Lung (tissue), 12 donors: ENCODE data around the gene TMEM203. TPM values are rescaled to one million over a fixed set of nuclear protein-coding genes. Genes with fewer than 3 reads are reported as not detected.

ENCODE experiments used
- ATAC-seq: fragments of 200-7000 bp; cut with Tn5 transposase; one replicate; pipeline ENCODE4 v1.9.1; 2020; ENCODE audit warnings: moderate number of reproducible peaks; ENCODE audit not compliant: insufficient read depth, low FRiP score
- DNase-seq, 3 donors: peaks; one replicate each; pipeline ENCODE4 v3.0.0-alpha.2; 2013 to 2017
- H3K27ac ChIP-seq, 2 donors: one replicate each; pipeline ENCODE4 v1.5.1; 2013; ENCODE audit warnings: mild to moderate bottlenecking in 2 of 2, moderate library complexity in 2 of 2, control low read depth in 1 of 2, inconsistent platforms in 1 of 2, low read depth in 1 of 2, low read length in 1 of 2
- H3K27me3 ChIP-seq, 3 donors: one replicate each; pipeline ENCODE4 v1.5.1; 2013; ENCODE audit warnings: low read length in 2 of 3; ENCODE audit not compliant: control insufficient read depth in 3 of 3, insufficient read depth in 3 of 3
- H3K36me3 ChIP-seq, 4 donors: one replicate each; pipeline ENCODE4 v1.5.1; 2013; ENCODE audit warnings: low read length in 4 of 4, mild to moderate bottlenecking in 1 of 4, moderate library complexity in 1 of 4; ENCODE audit not compliant: control insufficient read depth in 4 of 4, insufficient read depth in 4 of 4
- H3K4me1 ChIP-seq, 5 donors: one replicate each; pipeline ENCODE4 v1.5.1; 2013; ENCODE audit warnings: low read length in 5 of 5, mild to moderate bottlenecking in 2 of 5, moderate library complexity in 1 of 5; ENCODE audit not compliant: control insufficient read depth in 5 of 5, insufficient read depth in 5 of 5
- H3K4me3 ChIP-seq: one replicate; pipeline ENCODE4 v1.5.1; 2013; ENCODE audit warnings: mild to moderate bottlenecking, control low read depth, moderate library complexity
- H3K9ac ChIP-seq, 2 donors: one replicate each; pipeline ENCODE4 v1.5.1; 2013; ENCODE audit warnings: low read length in 2 of 2, control low read depth in 1 of 2; ENCODE audit not compliant: insufficient read depth in 1 of 2
- H3K9me3 ChIP-seq, 4 donors: one replicate each; pipeline ENCODE4 v1.5.1; 2013; ENCODE audit warnings: low read length in 3 of 4, mild to moderate bottlenecking in 1 of 4, moderate library complexity in 1 of 4; ENCODE audit not compliant: control insufficient read depth in 4 of 4, insufficient read depth in 3 of 4
- WGBS, 2 donors: extraction: QIAGEN DNeasy Blood & Tissue Kit; methylation state at CpG; one replicate each; pipeline ENCODE4 v1.1.7; 2013; 5-methylcytosine and 5-hydroxymethylcytosine counted together
- polyA plus RNA-seq, 2 donors: library from polyadenylated mRNA; stranded (reverse); fragments of 200-250 nt; gene quantifications; one replicate each; pipeline ENCODE4 v1.2.1, GENCODE V29; 2013
- total RNA-seq, 2 donors: library from RNA; depleted of rRNA in 1 of 2; stranded (reverse); fragments of >200 nt in 1 of 2; gene quantifications; one replicate each; pipeline ENCODE4 v1.2.1, GENCODE V29; 2014 to 2021
- TF ChIP-seq, protein P1 (sequence below): IDR thresholded peaks from 2 replicates; pipeline ENCODE4 v1.5.1; 2012; ENCODE audit warnings: mild to moderate bottlenecking; ENCODE audit errors: control extremely low read depth, extremely low read depth
- donor health status: control.
- donor health status: control.
- donor health status: Bipolar disorder and iron deficiency.
- donor health status: healthy.
- donor health status: DM: yes; HTN: yes; CAD: no.

Gene TMEM203
- total and polyA plus RNA-seq, 4 donors = 26.0 to 39.3 (median 33.8) TPM

DNA sequence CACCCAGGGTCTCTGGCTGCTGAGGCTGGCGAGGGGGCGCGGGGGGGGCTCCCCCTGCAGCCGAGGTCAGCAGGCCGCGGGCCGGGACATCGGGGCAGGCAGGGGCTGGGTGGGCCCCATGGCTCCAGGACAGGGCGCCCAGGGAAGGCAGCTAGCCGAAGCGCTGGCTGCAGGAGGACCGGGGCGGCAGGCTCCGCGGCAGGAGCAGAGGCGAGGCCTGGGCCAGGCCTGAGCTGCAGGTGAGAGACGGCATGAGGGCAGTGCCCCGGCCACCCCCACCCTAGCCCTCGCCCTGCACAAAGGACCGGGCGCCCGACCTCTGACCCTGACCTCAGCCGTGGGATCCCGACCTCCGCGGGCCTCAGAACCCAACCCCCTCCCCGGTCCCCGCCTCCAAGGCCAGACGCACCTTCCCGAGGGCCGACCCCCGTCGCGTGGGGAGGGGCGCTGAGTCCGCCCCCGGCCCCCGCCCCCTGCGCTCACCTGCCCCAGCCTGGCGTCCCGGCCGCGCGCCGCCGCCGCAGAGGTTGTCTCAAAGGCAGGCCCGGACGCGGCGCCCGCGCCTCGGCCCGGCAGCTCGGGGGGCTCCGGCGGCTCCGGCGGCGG lies 16.2 kb upstream of the TMEM203 start:
- Histone ChIP-seq H3K4me3 (no peak overlapping the region), H3K4me1 (peaks cover 0 to 21% (median 5%) of the 10 kb centered on the region in 5 donors), H3K9ac (no peak overlapping the region), H3K36me3 (peaks cover 0 to under 1% (median 0%) of the 10 kb centered on the region in 4 donors), H3K27me3 (no peaks in the 10 kb centered on the region), H3K27ac (peak overlapping the region in 1 of 2 donors; percentile 15), H3K9me3 (no peaks in the 10 kb centered on the region)
- DNase-seq (no peak), ATAC-seq (no peak)
- TF ChIP-seq, protein P1, sequence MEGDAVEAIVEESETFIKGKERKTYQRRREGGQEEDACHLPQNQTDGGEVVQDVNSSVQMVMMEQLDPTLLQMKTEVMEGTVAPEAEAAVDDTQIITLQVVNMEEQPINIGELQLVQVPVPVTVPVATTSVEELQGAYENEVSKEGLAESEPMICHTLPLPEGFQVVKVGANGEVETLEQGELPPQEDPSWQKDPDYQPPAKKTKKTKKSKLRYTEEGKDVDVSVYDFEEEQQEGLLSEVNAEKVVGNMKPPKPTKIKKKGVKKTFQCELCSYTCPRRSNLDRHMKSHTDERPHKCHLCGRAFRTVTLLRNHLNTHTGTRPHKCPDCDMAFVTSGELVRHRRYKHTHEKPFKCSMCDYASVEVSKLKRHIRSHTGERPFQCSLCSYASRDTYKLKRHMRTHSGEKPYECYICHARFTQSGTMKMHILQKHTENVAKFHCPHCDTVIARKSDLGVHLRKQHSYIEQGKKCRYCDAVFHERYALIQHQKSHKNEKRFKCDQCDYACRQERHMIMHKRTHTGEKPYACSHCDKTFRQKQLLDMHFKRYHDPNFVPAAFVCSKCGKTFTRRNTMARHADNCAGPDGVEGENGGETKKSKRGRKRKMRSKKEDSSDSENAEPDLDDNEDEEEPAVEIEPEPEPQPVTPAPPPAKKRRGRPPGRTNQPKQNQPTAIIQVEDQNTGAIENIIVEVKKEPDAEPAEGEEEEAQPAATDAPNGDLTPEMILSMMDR = no peak
- WGBS, 2 donors = 8 to 10% methylated on average over 32 to 61 of the region's 61 CpGs

DNA sequence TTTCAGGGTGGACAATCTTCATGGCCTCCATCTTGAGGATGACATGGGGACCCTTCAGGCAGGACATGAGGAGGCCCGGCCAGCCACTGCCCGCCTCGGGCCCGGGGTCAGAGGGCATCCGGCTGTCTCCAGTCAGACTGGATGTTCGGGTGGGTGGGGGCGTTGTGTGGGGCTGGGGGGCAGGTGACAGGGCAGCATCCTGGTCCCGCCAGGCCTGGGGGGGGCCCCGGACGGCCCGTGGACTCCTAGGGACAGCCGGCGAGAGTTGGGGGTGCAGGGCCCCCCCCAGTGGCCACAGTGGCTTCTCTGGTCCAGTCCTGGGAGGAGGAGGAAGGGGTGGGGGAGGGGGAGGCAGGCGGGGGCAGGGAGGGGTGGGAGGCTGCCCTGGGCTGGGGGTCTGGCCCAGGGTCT lies 15.7 kb upstream of the TMEM203 start:
- Histone ChIP-seq H3K27me3 (no peaks in the 10 kb centered on the region), H3K4me3 (no peak overlapping the region), H3K27ac (no peak overlapping the region), H3K9ac (no peak overlapping the region), H3K36me3 (peaks cover 0 to 6% (median 0%) of the 10 kb centered on the region in 4 donors), H3K4me1 (peaks cover 0 to 21% (median 5%) of the 10 kb centered on the region in 5 donors), H3K9me3 (no peaks in the 10 kb centered on the region)
- 86 to 91% methylated on average over 13 to 14 of the region's 14 CpGs for WGBS, 2 donors
- ATAC-seq = no peak
- TF ChIP-seq, protein P1 = no peak
- DNase-seq = no peak

DNA sequence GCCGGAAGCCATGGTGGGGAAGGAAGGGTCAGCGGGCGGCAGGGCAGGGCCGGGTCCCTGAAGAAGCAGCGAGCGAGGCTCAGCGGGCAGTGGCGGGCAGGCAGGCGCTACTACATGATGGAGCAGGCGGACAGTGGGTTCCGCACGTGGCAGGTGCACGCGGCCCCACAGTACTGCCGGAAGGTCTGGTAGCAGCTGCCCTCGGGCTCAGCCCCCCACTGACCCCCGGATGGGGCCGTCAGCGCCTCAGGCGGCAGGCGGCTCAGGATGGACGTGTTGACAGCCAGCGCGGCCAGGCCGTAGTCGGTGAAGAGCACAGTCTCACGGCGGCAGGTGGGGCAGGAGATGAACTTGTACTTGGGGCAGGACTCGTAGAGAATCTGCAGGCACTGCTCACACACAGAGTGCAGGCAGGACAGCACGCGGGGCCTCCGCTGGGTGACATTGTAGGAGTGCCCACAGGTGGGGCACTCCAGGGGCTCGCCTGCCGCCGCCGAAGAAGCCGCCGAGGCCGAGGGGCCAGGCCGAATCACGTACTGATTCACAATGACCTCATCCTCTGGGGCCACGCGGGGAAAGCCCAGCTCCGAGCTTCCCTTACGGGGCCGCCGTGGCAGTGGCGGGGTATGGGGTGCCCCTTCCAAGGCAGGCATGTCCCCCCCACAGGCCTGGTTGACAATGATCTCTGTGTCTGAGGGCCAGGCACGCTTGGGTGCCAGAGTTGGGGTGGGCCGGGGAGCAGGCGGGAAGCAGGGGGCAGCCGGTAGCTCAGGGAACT lies 15.1 kb upstream of the TMEM203 start:
- Histone ChIP-seq H3K9ac (no peak overlapping the region), H3K36me3 (peaks cover 0 to 10% (median 3%) of the 10 kb centered on the region in 4 donors), H3K4me1 (peaks cover 0 to 21% (median 5%) of the 10 kb centered on the region in 5 donors), H3K4me3 (no peak overlapping the region), H3K9me3 (no peaks in the 10 kb centered on the region), H3K27me3 (no peaks in the 10 kb centered on the region), H3K27ac (no peak overlapping the region)
- ATAC-seq = no peak
- TF ChIP-seq, protein P1 = no peak
- WGBS, 2 donors = 92 to 94% methylated on average over 52 of the region's 52 CpGs
- no peak for DNase-seq
